Amniotic stem cell (primary cell): ENCODE data around the gene SLAMF1.
"Not testable (repeated sequence)": the region's sequence is repeated elsewhere in the genome, so short reads cannot be mapped to it uniquely, and the experiment has no call there.

Experiments
- DNase-seq: peaks from one replicate; lab custom pipeline; 2025; lab: John Stamatoyannopoulos, UW

The SLAMF1 gene

DNA sequence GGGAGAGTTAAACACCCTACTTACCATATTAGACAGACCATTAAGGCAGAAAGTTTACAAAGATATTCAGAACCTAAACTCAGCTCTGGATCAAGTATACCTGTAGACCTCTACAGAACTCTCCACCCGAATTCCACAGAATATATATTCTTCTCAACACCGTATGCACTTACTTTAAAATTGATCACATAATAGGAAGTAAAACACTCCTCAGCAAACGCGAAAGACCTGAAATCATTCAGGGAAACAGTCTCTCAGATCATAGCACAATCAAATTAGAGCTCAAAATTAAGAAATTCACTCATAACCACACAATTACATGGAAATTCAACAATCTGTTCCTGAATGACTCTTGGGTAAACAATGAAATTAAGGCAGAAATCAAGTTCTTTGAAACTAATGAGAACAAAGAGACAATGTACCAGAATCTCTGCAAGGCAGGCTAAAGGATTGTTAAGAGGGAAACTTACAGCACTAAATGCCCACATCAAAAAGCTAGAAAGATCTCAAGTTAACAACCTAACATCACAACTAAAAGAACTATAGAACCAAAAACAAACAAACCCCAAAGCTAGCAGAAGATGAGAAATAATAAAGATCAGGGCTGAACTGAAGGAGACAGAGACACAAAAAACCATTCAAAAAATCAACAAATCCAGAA is 86.7 kb downstream of the SLAMF1 start:
- no peak for DNase-seq

GRCh38 chr1:160559437-160559836 is 87.4 kb downstream of the SLAMF1 start:
- not testable (repeated sequence) for DNase-seq

DNA sequence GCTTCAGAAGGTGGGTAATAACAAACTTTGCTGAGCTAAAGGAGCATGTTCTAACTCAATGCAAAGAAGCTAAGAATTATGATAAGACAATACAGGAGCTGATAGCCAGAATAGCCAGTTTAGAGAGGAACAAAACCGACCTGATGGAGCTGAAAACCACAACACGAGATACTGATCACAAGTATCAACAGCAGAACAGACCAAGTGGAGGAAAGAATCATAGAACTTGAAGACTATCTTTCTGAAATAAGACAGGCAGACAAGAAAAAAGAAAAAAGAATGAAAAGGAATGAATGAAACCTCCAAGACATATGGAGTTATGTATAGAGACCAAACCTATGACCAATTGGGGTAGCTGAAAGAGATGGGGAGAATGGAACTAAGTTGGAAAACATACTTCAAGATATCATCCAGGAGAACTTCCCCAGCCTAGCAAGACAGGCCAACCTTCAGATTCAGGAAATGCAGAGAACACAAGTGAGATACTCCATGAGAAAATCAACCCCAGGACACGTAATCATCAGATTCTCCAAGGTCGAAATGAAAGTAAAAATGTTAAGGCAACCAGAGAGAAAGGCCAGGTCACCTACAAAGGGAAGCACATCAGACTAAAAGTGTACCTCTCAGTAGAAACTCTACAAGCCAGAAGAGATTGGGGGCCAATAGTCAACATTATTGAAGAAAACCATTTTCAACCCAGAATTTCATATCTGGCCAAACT is 88.0 kb downstream of the SLAMF1 start:
- DNase-seq = no peak
